Measurements from ENCODE around the gene RPS6KA2. TPM values are rescaled to one million over a fixed set of nuclear protein-coding genes. Genes with fewer than 3 reads are reported as not detected.

The RPS6KA2 gene
- total RNA-seq, 4 donors from 2014 or later = 55.4 to 119 (median 76.4) TPM

GRCh38 chr6:166501246-166501645 is 125.8 kb downstream of the RPS6KA2 start:
- Histone ChIP-seq H3K9me3 (no peaks in the 10 kb centered on the region), H3K4me3 (no peak overlapping the region), H3K36me3 (peaks cover 0 to 94% of the 10 kb centered on the region in 2 donors), H3K27me3 (no peaks in the 10 kb centered on the region), H3K27ac (no peak overlapping the region), H3K4me1 (peaks cover 0 to 7% (median 0%) of the 10 kb centered on the region in 3 donors)
- 70 to 100% methylated on average over 3 to 5 of the region's 14 CpGs for WGBS, 2 donors (ENCODE audit: low coverage in 1 of 2)
- ATAC-seq = no peak
- TF ChIP-seq CTCF (IDR thresholded peaks at IDR 0.05) (no peak), POLR2A (IDR thresholded peaks at IDR 0.05) (no peak), POLR2AphosphoS5 (IDR thresholded peaks at IDR 0.05) (no peak), EP300 (IDR thresholded peaks at IDR 0.05) (no peak)

DNA sequence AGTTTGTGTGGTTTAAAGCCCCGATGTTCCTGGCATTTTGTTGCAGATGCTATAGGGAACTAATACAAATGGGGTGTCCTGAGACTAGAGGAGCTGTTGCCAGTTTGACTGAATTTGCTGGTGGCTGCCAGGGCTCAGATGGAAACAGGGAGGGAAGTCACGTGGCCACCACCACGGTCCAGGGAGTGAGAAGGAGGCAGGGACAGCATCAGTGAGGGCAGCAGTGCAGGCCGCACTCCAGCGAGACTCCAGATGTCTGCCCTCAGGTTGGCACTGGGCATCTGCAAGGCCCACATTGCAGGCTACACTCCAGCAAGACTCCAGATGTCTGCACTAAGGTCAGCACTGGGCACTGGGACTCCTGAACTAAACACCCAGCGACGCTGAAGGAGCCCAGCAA is 126.8 kb downstream of the RPS6KA2 start:
- H3K4me1 ChIP-seq = peaks cover 0 to 7% (median 0%) of the 10 kb centered on the region in 3 donors
- H3K27ac ChIP-seq = no peak overlapping the region
- 40% methylated on average over 1 of the region's 7 CpGs; no CpG with 5 or more reads in 1 of the 2 donors for whole genome bisulfite sequencing, 2 donors (ENCODE audit: low coverage in 1 of 2)
- peaks cover 0 to 94% of the 10 kb centered on the region in 2 donors for H3K36me3 ChIP-seq
- ATAC-seq = no peak
- no peaks in the 10 kb centered on the region for H3K9me3 ChIP-seq
- H3K27me3 ChIP-seq = no peaks in the 10 kb centered on the region
- no peak overlapping the region for H3K4me3 ChIP-seq
- TF ChIP-seq CTCF (IDR thresholded peaks at IDR 0.05) = no peak
- TF ChIP-seq POLR2AphosphoS5 (IDR thresholded peaks at IDR 0.05) = no peak
- TF ChIP-seq EP300 (IDR thresholded peaks at IDR 0.05) = no peak
- no peak for TF ChIP-seq POLR2A (IDR thresholded peaks at IDR 0.05)

DNA sequence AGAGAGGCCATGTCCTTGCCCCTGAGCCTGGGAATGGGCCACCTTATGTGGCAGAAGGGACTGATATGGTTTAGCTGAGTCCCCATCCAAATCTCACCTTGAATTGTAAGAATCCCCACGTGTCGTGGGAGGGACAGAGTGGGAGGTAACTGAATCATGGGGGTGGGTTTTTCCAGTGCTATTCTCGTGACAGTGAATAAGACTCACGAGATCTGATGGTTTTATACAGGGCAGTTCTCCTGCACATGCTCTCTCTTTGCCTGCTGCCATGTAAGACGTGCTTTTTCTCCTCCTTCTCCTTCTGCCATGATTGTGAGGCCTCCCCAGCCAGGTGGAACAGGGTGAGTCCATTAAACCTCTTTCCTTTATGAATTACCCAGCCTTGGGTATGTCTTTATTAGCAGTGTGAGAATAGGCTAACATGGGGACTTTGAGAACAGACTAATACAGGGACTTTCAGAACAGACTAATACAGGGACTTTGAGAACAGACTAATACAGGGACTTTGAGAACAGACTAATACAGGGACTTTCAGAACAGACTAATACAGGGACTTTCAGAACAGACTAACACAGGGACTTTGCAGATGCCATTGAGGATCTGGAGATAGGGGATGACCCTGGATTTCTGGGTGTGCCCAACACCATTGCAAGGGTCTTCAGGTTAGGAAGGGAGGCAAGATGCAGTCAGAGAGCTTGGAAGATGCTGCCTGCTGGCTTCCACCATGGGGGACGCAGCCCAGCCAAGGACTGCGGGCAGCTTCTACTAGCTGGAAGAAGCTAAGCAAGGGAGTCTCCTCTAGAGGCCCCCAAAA is 127.5 kb downstream of the RPS6KA2 start:
- TF ChIP-seq POLR2AphosphoS5 (IDR thresholded peaks at IDR 0.05) (no peak), EP300 (IDR thresholded peaks at IDR 0.05) (no peak), POLR2A (IDR thresholded peaks at IDR 0.05) (no peak), CTCF (IDR thresholded peaks at IDR 0.05) (no peak)
- peaks cover 0 to 94% of the 10 kb centered on the region in 2 donors for H3K36me3 ChIP-seq
- H3K27ac ChIP-seq = no peak overlapping the region
- H3K9me3 ChIP-seq = no peaks in the 10 kb centered on the region
- no peaks in the 10 kb centered on the region for H3K27me3 ChIP-seq
- ATAC-seq = no peak
- H3K4me1 ChIP-seq = peaks cover 0 to 7% (median 0%) of the 10 kb centered on the region in 3 donors
- whole genome bisulfite sequencing, 2 donors (ENCODE audit: low coverage in 1 of 2) = 93 to 100% methylated on average over 4 to 7 of the region's 7 CpGs
- H3K4me3 ChIP-seq = no peak overlapping the region

GRCh38 chr6:166498661-166499349 is 128.2 kb downstream of the RPS6KA2 start:
- no peaks in the 10 kb centered on the region for H3K27me3 ChIP-seq
- WGBS, 2 donors (ENCODE audit: low coverage in 1 of 2) = 93 to 97% methylated on average over 5 to 13 of the region's 23 CpGs
- no peak overlapping the region for H3K4me3 ChIP-seq
- H3K36me3 ChIP-seq = peaks cover 0 to 94% of the 10 kb centered on the region in 2 donors
- peaks cover 0 to 7% (median 0%) of the 10 kb centered on the region in 3 donors for H3K4me1 ChIP-seq
- TF ChIP-seq EP300 (IDR thresholded peaks at IDR 0.05) (no peak), CTCF (IDR thresholded peaks at IDR 0.05) (no peak), POLR2AphosphoS5 (IDR thresholded peaks at IDR 0.05) (no peak), POLR2A (IDR thresholded peaks at IDR 0.05) (no peak)
- no peak for ATAC-seq
- H3K27ac ChIP-seq = no peak overlapping the region
- no peaks in the 10 kb centered on the region for H3K9me3 ChIP-seq

Data from gastroesophageal sphincter (tissue), 4 donors.